HG02852 (cell line): Measurements from ENCODE around the gene ZNF536.

Source experiments
- ATAC-seq: cut with Tn5 transposase; IDR thresholded peaks from one replicate; pipeline ENCODE4 v1.9.1; 2021; ENCODE audit warnings: mild to moderate bottlenecking, moderate library complexity; ENCODE audit not compliant: unreplicated experiment

ZNF536 gene

DNA sequence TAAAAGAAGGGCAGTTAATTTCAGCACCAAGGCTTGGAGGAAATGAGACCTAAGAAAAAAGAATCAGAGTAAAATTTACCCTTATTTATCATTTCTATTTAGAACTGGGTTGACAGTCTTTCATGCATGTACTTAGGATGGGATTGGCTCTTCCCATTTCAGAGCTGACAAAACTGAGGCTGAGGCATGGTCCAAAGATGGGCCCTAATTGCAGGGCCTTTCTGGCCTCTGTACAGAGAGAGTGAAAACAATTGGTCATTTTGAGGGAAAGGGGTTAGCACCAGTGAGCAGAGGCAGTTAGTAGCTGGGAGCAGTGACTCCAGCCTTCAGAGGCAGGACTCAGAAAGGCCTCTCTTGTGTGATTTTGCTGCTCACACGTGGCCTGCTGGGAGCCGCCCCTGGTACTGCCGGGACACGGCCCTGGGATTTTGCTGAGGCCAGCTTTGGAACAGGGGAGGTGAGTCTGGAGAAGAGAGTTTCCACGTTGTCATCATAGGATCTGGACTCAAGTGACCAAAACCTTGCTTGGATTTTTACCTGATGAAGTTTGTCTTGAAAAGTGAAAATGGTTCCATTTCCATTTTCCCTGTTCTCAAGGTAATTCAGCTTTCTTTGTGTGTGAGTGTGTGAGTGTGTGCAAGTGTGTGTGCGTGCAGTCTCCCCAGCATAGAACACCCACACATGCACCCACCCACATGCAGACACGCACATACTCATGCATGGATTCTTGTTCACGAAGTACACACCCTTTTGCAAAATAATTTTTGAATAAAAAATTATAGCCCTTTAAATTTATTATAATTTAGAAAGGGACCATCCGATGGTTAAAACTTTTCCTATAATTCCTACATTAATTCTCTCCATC is at the start of gene ZNF536:
TSS of gene ZNF536 (plus strand) at position 425 of the 865 bp plus-strand sequence. CDS start 71,179 bp downstream, outside the sequence.
- ATAC-seq, result no peak

DNA sequence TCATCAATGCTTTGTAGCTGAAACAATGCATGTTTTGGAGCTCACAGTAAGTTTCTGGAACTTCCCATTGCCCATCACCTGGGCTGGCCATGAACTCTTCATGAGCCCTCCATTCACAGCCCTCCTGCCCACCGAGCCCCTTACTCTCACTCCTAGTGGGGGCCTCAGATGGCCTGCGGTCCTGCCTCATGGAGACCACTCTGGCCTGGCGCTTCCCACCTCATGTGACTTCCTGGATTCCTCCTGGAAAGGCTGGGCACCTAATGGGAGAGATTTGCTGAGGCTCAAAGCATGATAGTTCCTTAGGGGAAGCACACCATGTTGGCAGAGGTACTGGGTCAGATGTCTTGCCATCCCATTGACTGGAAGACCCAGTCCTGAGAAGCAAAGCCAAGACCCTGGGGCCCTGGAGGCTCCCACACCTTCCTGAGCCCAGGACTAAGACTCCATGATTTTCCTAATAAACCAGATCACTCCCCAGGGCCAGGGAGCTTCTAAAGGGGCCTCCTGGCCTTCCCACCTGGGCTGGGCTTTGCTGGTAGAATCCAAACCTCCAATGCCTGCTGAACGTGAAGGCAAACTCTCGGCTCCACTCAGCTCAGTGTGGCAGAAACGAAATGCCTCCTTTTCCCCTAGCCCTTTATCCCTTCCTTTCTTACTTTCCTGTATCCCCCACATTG is 49.4 kb upstream of the ZNF536 start:
- no peak for ATAC-seq

DNA sequence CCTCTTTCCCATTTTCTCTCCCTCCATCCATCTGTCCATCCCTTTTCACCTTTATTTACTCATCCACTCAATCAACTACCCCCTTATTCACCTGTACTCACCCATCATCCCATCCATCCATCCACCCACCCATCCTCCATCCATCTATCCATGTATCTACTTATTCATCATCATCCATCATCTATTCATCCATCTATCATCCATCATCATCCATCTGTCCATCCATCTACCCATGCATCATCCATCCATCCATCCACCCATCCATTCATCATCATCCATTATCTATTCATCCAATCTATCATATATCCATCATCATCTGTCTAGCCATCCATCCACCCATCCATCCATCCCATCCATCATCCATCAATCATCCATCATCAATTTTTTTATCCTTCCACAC is 48.3 kb upstream of the ZNF536 start:
- ATAC-seq, result no peak

DNA sequence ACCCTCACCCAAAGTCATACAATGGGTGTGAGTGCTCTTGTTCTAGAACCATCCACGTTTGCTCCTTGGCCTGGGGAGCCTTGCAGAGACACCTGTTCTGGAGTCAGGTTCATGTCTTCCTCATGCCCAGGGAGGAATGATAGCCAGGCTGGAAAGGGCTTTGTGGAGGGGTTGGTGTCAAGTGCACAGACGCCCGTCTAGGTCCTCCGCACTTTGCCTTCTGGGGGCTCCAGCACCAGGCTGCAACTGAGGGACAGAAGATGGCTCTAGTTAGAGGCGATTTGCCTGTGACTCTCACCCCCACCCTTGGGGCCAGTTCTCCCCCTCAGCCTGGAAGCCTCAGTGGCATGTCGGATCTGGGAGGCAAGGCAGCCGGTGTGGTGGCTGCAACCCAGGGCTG is 47.2 kb upstream of the ZNF536 start:
- no peak for ATAC-seq

DNA sequence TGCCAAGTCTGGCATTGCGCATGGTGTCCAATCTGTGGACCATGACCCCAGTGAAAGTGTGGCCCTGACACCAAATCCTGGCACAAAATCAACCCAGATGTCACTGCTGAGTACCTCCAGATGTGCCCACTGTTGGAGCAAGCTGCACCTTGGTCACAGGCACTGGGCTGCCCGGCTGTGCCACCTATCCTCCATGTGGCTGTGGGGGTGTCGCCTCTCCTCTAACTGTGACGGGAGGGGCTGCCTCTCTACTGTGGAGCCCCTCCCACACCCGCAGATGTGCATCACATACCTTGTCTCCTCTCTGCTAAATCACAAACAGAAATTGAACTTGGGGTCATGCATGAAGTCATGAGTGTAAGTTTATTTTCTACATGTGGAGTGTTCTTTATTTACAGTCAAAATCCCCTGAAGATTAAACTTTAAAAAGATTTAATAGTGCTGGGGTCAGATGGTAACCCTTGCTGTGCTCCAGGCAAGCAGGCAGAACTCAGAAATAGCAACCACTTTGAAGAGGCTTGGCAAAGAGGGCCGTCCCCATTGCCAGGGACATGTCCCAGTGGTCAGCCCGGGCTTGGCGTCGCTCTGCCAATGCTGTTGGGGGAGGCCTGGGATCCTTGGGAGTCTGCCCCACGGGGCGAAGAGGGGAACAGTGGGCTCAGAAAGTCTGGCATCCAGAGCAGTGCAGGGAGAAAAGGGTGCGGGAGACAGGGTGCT is 46.4 kb upstream of the ZNF536 start:
- ATAC-seq, result no peak

DNA sequence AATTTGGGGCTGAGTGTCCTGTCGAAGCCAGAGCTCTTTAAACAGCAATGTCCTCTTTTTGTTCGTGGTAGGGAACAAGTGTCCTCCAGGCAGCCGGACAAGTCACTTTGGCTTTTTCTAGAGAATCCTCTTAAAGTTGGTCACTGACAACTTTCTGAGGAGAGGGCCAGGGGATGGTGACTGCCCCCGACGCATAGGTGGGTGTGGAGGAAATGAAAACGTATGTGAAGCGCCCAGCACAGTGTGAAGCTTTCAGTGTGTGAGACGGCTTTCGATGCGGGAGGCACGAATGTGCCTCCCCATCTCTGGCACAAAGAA is 45.8 kb upstream of the ZNF536 start:
- ATAC-seq, result no peak

DNA sequence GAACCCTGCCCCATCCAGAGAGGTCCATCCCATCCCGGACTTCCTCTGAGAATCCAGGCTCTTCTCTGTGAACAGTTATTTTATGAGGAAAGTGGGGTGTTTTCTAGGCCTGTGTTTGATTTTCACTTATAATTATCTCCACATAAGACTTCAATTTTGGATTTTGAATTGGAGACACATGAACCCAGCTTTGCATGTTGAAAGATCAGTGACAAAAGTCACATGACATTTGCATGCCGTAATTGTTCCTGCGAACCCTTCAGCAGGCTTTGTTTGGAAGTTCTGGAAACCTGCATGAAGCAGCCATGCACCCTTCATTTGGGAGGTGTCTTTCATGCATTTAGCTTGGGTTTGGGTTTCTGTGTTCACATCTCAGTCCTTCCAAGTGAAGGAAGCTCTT is 44.9 kb upstream of the ZNF536 start:
- ATAC-seq, result no peak

DNA sequence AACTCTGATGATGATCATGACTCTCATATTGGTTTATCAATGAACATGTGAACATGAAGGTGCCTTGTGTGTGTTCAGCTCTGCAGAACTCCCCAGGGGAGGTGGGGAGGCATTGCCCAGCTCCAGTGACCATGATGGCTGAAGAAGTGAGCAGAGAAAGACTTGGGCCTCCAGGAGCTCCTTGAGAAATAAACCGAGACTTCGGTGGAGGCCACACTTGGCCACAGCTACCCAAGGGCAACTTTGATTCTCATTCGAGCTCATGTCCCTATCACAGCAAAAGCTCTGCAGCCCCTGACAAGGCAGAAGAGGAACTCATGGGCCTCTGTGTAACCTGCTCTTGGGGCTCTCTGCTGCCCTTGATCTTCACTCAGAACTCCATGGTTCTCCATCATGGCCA is 44.1 kb upstream of the ZNF536 start:
- ATAC-seq, result no peak

DNA sequence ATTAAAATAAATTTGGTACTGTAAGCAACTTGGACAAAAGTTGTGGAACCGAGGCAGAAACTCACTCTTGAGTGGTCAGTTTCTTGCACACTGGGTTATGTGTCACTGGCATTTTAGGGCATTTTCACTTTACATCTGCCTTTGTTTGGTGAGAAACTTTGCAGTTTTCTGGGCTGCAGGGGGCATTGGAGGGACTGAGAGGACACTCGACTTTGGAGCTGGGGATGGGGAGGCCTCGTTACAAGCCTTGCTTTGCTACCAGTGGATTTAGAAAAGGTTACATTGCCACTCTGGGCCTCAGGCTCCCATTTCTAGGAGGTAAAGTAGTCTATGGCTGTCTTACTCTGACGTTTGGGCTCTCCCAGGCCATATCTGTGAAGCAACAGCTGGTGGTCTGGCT is 41.9 kb upstream of the ZNF536 start:
- ATAC-seq, result no peak

DNA sequence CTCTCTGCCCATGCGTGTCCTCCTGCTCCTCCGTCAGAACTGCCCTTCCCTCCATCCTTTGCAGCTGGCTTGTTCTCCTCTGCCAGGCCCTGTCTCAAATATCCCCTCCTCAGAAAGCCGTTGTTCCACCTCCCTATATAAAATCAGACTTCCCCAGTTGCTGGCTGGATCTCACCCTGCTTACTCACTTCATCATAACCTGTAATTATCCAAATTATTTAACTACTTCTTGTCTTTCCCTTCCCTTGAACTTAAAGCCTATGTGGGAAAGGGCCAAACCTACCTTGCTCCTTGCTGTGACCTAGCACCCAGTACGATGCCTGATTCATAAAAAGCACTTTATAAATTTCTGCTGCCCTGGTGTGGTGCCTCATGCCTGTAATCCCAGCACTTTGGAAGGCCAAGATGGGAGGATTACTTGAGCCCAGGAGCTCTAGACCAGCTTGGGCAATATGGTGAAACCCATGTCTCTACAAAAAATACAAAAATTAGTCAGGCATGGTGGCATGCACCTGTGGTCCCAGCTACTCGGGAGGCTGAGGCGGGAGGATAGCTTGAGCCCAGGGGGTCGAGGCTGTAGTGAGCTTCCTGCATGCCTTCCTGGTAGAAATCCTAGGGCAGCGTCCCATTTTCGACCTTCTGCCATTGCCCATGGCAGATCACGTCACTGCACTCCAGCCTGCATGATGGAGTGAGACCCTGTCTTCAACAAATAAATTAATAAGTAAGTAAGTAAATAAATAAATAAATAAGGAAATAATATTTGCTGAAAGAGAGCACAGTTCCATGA is 39.5 kb upstream of the ZNF536 start:
- ATAC-seq, result no peak

DNA sequence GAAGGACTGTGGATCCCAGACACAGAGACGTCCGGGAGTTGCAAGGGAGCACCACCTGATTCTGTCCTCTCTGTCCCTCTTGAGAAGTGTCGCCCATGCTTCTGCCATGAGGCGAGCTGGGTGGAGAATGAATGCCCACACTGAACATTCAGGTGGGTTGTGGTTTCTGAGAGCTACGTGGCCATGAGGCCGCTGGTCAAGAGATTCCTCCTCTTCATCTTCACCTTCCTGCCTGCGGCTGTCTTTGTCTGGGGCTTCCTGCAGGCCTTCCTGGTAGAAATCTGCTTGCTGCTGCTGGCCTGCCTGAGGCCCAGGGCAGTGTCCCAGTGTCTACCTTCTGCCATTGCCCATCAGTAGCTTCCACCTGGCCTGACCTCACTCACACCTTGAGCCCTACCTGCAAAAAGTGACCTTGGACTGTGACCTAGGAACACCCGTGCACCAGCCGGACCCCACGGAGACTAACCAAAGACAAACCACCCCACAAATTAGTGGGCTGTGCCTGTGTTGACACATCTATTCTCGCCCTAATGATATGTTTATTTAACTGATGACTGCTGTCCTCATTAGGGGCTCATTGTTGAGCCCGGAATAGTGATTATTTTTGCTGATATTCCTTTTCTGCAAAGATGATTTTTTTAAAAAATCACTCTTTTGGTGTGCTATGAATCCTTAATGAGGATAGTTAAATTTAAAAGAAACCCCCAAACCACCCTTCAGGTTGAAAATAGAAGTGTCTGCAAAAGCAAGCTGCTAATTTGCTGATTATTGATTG is 38.7 kb upstream of the ZNF536 start:
- no peak for ATAC-seq

DNA sequence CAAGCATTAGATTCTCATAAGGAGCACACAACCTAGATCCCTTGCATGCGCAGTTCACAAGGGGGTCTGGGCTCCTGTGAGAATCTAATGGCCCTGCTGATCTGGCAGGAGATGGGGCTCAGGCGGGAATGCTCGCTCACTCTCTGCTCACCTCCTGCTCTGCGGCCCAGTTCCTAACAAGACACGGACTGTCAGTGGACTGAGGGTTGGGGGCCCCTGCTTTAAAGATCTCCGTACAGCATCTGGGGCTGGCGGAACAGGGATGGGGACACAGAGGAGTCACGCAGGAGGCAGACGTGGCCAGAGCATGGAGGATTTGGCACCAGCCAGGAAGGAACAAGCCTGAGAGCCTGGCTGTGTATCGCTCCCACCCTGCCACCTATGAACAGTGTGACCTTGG is 37.3 kb upstream of the ZNF536 start:
- no peak for ATAC-seq

DNA sequence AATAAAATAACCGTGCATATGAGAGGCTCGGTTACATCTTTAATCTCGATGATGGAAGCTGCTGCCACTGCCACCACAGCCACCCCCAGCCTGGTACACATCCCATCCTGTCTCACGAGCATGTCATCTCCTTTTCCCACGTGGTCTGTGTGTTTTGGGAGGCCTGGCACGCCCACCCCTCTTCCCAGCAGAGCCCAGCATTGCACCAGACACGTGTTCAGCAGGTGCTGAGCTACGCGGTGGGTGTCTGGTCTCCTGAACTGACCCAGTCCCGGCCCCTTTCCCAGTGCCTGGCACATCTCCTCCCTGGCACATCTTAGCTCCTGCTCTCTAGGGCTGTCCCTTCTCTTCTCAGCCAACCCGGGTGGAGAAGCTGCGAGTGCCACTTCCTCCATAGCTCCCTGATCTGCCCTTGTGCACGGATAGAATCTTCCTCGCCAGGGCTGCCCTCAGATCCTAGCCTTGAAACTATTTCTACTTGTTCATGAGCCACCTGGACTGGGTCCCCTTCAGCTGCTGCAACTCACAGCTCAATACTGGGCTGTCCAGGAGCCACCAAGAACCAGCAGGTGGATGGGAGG is 36.8 kb upstream of the ZNF536 start:
- no peak for ATAC-seq

DNA sequence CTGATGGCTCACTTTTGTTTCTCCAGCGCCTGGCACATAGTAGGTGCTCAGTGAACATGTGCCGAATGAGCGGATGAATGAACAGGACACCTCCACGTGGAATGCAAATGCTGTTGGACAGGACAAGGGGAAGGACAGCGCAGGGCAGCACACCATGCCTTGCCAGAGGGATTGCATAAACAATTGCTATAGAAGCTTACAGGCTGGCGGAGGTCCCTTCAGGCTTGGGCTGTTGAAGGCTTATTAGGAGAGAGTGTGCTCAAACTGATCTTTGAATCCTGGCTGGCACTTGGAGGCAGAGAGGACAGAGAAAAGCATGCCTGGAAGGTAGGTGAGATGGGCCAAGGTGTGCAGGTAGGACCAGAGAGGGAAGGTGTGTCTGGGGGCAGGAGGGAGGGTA is 35.9 kb upstream of the ZNF536 start:
- ATAC-seq, result no peak

DNA sequence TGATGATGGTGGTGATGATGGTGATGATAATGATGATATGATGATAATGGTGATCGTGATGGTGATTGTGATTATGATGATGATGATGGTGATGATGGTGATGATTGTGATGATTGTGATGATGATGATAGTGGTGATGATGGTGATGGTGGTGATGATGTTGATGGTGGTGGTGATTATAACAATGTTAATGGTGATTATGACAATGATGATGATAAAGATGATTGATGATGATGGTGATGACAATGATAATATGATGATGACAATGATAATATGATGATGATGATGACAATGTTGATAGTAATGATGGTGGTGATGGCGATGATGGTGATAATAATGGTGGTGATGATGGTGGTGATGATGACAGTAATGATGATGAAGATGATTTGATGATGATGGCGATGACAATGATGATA is 34.1 kb upstream of the ZNF536 start:
- no peak for ATAC-seq

DNA sequence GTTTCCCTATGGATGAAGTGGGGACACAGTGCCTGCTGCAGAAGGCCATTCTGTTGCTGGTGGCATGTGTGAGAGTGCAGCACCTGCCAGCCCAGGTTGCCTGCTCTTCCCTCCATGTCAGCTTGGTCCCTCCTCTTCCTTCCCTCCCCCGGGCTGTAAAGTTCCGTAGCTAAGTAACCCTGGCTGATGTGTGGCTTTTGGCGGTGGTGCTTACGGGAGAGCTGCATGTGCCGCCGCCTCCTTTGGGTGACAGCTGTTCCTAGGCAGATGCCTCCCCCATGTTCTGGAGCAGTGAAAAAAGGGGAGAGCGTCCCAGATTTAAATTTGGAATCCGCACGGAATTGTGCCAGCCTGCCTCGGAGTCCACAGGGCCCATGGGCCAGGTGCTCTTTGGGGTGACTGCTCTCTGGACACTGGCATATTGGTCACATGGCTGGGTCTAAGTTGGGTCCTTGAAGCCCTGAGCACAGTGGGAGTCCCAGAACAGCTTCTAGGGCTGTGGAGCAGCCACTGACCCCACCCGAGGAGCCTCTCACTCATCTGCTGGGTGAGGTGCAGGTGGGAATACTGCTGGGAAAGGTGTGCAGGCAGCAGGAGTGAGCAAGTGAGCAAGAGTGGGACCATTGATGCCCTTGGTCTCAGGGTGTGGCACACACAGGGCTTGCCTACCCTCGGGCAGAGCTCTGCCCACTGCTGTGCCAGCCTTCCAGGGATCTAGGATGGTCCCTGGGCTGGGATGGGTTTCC is 33.1 kb upstream of the ZNF536 start:
- no peak for ATAC-seq

DNA sequence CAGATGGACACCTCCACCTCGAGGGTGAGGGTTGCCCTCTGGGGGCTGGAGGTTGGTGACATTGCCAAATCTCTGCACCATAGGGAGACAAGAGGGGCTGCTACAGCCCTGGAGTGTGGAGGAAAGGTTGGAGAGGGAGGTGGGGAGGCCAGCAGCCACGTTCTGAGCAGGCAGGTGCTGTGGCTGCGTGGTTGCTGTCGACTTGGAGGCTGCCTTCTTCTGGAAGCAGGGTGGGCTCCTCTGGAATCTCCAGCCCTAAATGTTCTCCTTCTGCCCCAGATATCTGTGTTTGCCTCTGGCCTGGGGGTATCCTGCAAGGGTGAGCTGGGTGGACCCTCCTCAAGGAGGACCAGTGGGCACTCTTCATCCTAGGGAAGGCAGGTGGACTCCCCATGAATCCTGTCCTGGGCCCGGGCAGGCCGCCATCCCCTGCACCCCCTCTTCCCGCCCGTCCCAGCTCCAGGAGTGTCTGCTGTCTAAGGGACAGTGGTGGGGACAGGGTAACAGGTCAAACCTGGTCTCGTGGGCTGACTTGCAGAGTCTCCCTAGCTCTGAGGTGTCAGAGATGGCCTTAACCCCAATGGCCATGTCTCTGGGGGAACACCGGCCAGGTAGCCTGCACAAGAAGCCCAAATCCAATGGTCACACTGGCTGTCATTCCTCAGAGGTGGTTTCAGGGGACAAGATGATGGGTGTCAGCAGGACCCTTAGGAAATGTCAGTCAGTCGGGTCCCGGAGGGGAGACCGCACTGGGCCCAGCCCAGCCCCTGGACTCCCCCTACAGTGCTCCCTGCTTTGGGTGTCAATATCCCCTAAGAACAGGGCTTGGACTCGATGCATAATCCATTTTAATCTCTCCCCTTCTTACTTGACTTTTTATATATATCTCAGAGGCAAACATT is 32.3 kb upstream of the ZNF536 start:
- no peak for ATAC-seq
